NCI-H446 treated with DMSO at 0.1 percent for 48 hours (cell line): ENCODE measurements around the gene TSPEAR.

Experiments used
- DNase-seq: peaks from one replicate; lab custom pipeline; 2025; lab: John Stamatoyannopoulos, UW

Gene TSPEAR

DNA sequence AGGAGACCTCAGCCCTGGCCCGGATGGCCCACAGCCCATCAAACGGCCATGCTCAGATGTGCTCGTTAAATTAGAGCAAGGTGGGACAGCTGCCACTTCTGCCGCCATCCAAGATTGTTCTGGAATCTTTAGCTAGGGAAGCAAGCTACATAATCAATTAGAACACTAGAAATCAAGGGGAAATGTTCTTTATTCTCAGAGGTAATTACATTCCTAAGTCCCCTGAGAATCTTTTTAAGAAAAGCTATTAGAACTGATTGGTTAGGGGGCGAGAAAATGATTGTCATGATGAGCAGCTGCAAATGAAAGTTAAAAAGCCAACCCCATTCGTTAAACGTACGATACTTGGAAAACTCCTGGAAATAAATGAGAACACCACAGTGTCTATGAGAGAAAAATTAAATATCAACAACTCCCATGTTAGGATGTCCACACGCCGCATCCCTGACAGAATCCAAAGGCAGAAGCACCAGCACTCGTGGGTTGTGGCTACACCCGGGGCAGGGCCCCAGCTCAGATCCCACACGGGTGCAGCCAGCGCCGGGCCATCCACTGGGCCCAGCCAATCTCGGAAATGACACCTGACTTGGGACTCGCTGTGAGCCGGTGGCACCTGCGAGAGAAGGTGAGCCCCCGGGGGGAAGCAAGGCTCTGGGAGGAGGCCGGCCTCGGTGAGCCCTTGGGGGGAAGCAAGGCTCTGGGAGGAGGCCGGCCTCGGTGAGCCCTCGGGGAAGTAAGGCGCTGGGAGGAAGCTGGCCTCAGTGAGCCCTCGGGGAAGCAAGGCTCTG is 209.0 kb downstream of the TSPEAR start:
- DNase-seq, result no peak

- no peak for DNase-seq
These were observed 211.3 kb downstream of the TSPEAR start for GRCh38 chr21:44500111-44500510.

- no peak for DNase-seq
These were observed 211.7 kb downstream of the TSPEAR start for GRCh38 chr21:44499631-44500030.

- DNase-seq, result no peak
These were observed 212.2 kb downstream of the TSPEAR start for GRCh38 chr21:44499211-44499560.

- no peak for DNase-seq
These were observed 212.8 kb downstream of the TSPEAR start for GRCh38 chr21:44498280-44499210.

DNA sequence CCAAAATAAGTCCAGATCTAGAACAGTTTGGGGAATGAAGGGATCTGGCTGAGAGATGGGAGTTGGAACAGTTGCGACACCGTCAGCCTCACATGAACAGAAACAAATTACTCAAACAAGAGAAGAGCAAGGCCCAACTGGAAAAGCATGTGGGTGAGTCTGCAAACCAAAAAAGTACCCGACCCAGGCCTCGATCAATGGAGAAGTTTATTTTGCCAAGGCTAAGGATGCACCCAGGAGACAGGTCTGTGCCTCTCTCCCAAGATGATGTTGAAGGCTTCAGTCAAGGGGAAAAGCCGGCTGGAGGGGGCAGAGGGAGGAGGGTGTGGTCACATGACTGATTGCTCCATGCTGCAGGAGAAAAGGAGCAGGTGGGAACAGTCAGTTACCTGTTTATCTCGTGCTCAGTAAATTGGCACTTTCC is 213.7 kb downstream of the TSPEAR start:
- DNase-seq, result no peak

GRCh38 chr21:44496564-44497550 is 214.5 kb downstream of the TSPEAR start:
- no peak for DNase-seq

- no peak for DNase-seq
These were observed 215.5 kb downstream of the TSPEAR start for GRCh38 chr21:44495611-44496563.

DNA sequence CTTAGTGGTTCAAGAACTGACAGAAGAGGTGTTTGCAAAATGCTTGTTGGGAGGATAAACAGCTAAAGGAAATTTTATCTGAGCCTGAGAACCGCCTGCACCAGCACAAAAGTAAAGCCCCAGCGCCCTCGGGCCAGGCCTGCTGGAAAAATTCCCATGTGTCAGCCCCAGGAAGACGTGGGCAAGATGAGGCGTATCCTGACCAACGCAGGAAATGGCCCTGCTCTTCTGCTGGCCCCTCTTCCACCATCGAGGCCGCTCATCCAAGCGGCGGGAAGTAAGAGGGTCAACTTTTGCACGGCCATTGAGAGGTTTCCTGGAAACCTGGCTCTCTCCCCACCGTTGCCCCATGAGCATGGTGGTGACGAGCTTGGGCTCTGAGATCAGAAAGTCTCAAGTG is 216.4 kb downstream of the TSPEAR start:
- DNase-seq, result no peak

- no peak for DNase-seq
These were observed 217.0 kb downstream of the TSPEAR start for GRCh38 chr21:44494418-44494817.

DNA sequence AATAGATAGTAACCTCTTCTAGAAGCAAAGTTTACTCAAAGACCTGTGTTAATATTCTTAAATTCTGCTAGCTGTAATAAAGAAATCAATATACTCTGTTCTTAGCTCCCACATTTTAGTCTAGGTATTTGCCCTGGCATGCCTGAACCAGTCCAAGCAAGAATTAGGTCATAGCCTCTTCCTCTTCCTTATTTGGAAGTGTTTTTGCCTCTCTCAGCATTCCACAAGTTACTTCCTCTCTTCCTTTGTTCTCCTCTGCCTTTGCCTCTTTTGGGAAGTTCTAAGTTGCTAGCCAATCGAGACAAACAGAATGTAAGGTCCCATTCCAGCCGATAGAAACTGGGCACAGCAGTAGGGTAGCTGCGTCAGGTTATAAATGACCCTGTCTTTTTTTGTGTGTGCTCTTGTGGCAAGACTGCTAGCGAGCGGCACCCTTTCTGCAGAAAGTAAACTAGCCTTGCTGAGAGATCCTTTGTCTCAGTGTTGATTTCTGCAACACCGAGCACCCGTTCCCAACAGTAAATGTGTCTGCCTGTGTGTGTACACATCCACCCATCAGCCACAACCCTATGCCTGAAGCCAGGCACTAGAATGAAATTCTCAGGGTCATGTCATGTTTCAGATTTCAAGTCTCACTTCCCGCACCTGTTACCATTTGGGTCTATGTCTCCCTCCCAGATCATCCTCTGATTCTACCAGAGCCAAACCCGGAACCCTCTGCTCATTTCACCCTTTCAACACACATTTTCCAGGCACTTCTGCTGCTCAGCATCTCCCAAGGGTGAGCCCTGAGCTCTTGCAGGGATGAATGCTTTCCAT is 218.6 kb downstream of the TSPEAR start:
- DNase-seq, result no peak

- no peak for DNase-seq
These were observed 220.6 kb downstream of the TSPEAR start for GRCh38 chr21:44490816-44491215.

DNA sequence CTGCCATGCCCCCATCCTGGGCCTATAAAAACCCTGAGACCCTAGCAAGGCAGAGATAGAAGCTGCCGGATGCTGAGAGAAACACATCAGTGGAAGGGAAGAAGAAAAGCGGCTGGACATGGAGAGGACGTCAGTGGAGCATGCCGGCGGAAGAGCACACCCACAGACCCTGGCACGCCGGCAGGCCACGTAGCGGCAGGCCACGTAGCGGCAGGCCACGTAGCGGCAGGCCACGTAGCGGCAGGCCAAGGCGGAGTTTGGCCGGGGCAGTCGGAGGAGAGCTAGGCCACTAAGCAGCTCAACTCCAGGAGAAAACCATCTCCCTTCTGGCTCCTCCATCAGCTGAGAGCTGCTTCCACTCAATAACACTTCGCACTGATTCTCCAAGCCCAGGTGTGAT is 221.0 kb downstream of the TSPEAR start:
- DNase-seq, result no peak

DNA sequence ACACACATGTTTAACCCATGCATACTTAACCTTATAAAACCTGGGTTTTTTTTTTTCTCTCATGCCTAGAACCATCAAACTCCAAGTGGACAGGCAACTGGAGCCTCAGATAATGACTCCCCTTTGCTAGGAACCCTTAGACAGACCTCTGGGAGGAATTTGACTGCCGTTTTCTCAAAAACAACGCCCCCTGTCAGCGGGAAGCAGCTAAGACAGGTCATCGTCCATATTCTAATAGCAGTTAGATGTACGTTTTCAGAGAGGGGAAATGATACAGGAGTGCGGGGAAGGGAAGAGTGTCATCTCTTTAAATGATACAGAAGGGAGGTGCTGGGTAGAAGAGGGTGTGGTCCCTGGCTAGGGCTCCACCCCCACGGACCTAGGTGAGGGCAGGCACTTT is 221.4 kb downstream of the TSPEAR start:
- no peak for DNase-seq

DNA sequence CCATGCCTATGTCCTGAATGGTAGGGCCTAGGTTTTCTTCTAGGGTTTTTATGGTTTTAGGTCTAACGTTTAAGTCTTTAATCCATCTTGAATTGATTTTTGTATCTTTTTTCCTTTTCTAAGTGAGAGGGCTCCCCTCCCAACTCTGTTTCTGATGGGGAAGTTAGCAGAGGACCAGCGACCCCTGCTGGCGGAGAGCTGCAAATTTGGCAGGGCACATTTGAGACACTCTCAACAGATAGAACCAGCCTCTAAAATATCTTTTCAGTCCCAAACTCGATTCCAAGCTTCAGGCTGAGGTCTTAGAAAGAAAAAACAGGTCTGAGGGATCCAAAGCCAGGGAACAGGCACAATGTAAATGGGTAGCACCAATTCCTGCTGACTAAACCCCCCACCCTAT is 223.5 kb downstream of the TSPEAR start:
- no peak for DNase-seq

GRCh38 chr21:44486302-44486701 is 225.1 kb downstream of the TSPEAR start:
- DNase-seq, result no peak

- no peak for DNase-seq
These were observed 225.6 kb downstream of the TSPEAR start for GRCh38 chr21:44485796-44486195.

GRCh38 chr21:44485254-44485793 is 226.0 kb downstream of the TSPEAR start:
- DNase-seq, result no peak

DNA sequence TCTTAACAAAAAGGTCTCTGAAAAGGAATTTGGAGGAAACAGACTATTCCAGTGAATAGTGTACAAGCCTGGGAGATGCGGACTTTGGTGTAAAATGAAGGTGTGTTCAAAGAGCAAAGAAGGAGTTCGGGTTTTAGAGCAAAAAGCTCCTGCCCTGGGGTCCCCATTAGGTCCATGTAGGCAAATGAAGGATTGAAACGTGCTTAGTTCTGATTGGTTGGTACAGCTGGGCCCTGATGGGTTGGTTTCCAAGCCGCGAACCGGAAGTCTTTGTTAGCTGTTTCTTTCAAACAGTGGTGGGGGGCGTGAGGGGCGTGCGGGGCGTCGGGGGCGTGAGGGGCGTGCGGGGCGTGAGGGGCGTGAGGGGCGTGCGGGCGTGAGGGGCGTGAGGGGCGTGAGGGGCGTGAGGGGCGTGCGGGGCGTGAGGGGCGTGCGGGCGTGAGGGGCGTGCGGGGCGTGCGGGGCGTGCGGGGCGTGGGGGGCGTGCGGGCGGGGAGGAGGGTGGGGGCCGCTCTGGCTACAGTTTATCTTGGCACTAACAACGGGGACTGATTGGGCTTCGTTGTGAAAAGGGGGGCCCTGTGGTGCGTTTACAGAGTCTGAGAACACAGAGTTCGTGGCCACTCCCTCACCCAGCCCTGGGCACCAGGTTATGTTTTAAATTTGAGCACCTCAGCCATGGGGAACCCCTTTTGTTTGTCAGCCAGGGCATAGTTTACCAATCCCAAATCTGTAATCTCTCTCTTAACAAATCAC is 226.7 kb downstream of the TSPEAR start:
- no peak for DNase-seq
